ENCODE results near the gene ZMIZ1.
A peak's percentile ranks its signal among the peaks of the same experiment; 100 is the strongest.

Gene ZMIZ1

GRCh38 chr10:79053481-79054202 is 15.1 kb upstream of the ZMIZ1 start:
- no peak for DNase-seq

- DNase-seq = no peak
Observed at GRCh38 chr10:79054203-79055099, 14.3 kb upstream of the ZMIZ1 start.

- no peak for DNase-seq
Observed at GRCh38 chr10:79055100-79055782, 13.5 kb upstream of the ZMIZ1 start.

- DNase-seq = no peak
Observed at GRCh38 chr10:79055892-79056291, 12.9 kb upstream of the ZMIZ1 start.

- DNase-seq = no peak
Observed at GRCh38 chr10:79056361-79056735, 12.4 kb upstream of the ZMIZ1 start.

GRCh38 chr10:79056736-79057391 is 11.9 kb upstream of the ZMIZ1 start:
- no peak for DNase-seq

- no peak for DNase-seq
Observed at GRCh38 chr10:79057481-79058275, 11.1 kb upstream of the ZMIZ1 start.

GRCh38 chr10:79058899-79059841 is 9.6 kb upstream of the ZMIZ1 start:
- DNase-seq = no peak

GRCh38 chr10:79059859-79060379 is 8.8 kb upstream of the ZMIZ1 start:
- no peak for DNase-seq

GRCh38 chr10:79060641-79061255 is 8.0 kb upstream of the ZMIZ1 start:
- DNase-seq = no peak

- DNase-seq = no peak
Observed at GRCh38 chr10:79061441-79062315, 7.1 kb upstream of the ZMIZ1 start.

GRCh38 chr10:79063071-79063491 is 5.7 kb upstream of the ZMIZ1 start:
- no peak for DNase-seq

- no peak for DNase-seq
Observed at GRCh38 chr10:79063661-79064492, 4.9 kb upstream of the ZMIZ1 start.

- no peak for DNase-seq
Observed at GRCh38 chr10:79065091-79065551, 3.6 kb upstream of the ZMIZ1 start.

- DNase-seq = no peak
Observed at GRCh38 chr10:79065853-79066252, 2.9 kb upstream of the ZMIZ1 start.

GRCh38 chr10:79066411-79067240 is 2.1 kb upstream of the ZMIZ1 start:
- peak; percentile 92 for DNase-seq

All from 8988T (cell line).